HPDE6-E6E7 (cell line): Measurements from ENCODE around the gene HOXD9.

Source experiments
- DNase-seq: peaks from one replicate; pipeline ENCODE4 v3.0.0; 2011; ENCODE audit warnings: missing footprints; ENCODE audit errors: extremely low spot score

The HOXD9 gene

GRCh38 chr2:176124110-176124946 lies 1.8 kb downstream of the HOXD9 start:
- DNase-seq = no peak

GRCh38 chr2:176124947-176125771 lies 2.6 kb downstream of the HOXD9 start:
- no peak for DNase-seq

DNA sequence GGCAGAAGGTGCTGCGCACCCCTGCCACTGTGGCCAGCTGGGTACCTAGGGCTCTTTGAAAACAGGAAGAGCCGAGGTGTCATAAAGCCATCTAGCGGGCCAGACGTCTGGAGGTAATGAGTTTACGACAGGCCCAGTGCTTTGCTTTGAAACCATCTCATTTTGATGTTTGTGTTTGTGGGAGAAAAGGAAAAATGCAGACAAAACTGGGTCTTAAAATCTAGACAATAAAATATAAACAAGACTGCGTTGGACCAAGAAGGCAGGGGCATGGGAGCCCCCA lies 3.2 kb downstream of the HOXD9 start:
- DNase-seq = no peak

- DNase-seq = no peak
Observed at GRCh38 chr2:176126929-176127773, 4.6 kb downstream of the HOXD9 start.

DNA sequence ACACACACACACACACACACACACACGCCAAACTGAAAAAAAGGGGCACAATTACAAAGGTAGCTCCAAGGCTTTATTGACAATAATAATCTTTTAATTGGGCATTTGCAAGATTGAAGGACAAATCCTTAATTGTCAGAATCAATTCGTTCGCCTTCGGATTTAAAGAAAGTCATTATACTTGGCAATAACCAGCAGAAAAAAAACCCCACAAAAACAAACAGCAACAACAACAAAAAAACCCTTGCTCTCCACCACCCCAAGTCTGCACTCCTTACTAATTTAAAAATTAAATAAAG lies 5.2 kb downstream of the HOXD9 start:
- no peak for DNase-seq

DNA sequence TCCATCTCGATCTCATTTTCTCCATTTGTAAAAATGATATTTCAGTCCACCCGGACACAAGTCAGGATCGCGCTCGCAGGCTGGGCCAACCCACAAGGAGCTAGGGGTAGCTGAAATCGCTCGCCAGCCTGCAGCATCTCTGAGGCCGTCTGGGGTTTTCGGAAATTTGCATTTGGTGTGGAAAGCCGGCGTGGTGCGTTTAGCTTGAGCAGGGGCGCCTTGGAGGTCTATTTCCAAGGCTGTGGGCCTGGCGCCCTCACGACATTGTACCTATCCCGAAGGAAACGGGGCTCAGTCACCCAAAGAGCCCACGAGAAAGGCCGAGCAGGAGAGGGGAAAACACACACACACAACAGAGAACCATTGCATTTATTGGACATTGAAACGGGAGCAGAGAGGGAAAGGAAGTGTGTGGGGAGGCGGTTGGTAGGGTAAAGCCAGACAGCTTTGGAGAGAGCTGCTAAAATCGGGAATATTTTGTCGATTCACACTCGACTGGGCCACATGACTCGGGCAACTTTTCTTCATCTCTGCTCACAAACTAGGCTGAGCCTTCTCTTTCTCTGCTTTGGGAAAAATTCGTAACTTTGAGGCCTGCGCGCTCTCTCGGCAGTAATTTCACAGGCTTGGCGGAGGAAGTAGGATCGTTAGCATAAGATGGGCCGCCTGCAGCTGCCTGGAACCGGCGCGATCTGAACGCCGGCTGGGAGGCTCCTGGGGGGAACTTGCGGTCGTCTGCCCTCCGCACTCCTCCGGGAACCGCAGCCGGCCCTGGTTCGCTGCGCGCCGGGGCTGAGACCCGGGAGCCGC lies 5.9 kb downstream of the HOXD9 start:
- no peak for DNase-seq

DNA sequence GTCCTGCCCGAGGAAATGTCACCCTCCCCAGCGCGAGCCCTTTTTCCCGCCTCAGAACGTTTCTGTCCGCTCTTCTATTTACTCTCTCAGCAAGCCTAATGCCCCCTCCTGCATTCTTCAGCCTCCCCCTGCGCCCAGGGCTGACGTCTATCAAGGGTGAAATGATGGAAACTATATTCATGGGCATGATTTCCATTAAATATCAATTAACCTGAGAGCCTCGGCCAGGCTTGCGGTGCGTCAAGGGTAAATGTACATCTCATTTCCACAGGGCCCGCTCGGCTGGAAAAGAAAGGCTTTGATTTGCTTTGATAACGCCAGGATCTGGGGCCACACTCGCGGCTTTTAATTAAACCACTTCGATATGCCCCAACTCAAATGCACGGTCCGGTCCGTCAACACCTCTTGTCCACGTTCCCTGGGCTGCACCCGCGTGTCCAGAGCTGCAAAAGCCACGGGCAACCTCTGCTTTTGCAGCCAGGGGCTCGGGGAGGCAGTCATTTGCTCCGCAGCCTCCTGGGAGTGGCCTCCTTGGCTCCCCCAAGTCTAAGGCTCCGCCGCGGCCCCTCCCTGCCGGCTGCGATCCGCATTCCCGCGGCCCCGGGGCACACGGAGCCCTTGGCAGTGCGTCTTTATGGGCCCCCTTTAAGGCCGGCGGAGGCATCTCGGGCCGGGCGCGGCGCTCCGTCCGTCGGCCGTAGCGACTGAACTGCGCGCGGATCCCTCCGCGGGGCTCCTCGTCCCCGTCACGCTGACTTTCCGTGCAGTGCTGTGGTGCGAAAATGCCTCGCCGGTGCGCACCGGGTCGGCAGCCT lies 6.7 kb downstream of the HOXD9 start, which contains the start of gene HOXD8:
Gene HOXD8, plus strand, starts transcription at position 724 of the 815 bp plus-strand sequence. CDS start 662 bp downstream, outside the sequence.
- no peak for DNase-seq

DNA sequence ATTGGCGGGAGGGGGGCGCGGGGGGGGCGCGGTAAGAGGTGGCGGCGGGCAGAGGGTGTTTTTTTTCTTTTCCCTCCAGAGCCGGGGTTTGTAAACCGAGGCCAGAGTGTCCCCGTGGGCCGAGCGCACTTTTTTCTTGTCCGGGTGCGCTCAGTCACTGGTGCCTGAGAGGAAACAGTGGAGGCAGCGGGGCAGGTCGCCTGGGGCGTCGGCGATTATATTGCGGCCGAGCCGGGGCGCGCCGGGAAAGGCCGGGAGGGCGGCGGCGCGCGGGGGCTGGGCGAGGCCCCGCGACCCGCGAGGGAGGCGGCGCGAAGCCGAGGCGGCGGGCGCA lies 7.3 kb downstream of the HOXD9 start:
- DNase-seq = no peak

GRCh38 chr2:176130147-176130956 lies 7.8 kb downstream of the HOXD9 start:
- no peak for DNase-seq

GRCh38 chr2:176130957-176131847 lies 8.7 kb downstream of the HOXD9 start:
- no peak for DNase-seq

DNA sequence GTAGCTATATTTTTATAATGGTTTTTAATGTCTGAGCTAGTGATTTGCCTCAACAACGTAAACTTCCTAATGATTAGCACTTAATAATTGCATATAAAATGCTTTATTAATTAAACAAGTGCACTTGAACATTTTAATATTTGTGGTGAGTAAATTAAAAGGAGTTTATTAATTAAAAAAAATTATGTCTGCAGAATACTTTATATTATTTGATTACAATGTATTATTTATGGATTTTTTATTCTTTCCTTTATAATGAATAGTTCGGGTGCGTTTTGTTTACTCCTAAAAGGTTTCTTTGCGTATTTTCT lies 9.3 kb downstream of the HOXD9 start:
- DNase-seq = no peak

DNA sequence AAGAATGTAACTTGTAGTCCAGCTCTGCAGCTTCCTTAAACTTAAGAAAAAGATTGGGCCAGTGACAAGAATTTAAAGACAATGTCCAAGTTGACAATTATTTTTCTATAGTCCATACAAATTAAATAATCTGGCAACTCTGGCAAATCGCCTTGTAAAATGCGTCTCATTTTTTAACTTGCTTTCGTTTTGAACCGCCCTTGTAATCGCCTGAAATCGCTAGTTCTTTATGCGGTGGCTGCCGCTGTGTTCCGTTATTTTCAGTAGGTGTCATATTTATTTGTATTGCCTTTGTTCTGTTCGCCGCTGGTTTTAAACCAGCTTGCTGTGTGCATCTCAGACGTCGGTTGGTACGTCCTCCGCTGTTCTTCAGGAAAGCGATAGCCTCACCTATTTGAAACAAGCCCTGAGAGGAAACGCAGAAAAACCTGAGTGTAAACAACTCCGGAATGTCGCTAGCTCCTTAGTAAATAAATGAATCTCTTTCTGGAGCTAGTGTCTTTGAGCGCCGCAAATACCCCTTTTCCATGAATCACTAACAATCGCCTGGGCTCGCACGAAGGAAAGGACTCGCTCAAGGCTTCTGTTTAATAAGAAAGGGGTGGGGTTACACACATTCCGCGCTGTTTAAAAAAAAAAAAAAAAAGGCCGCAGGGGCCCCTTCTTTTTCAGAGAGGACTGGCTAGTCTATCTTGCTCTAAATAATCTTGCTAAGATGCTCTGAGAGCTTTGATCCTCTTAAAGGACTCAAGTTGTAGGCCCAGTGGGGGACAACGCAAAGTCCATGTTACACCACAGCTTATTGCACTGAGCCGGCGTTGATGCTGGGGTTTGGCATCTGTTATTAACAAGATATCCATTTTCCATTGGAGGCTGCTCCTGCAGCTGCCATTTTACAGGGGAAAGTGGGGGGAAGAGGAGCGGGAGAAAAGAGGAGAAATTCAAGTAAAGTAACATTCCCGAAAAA lies 10.0 kb downstream of the HOXD9 start:
- DNase-seq = no peak

GRCh38 chr2:176133389-176133788 lies 10.9 kb downstream of the HOXD9 start:
- no peak for DNase-seq

GRCh38 chr2:176134035-176134434 lies 11.5 kb downstream of the HOXD9 start:
- DNase-seq = no peak

GRCh38 chr2:176135035-176135440 lies 12.5 kb downstream of the HOXD9 start:
- DNase-seq = no peak

- no peak for DNase-seq
Observed at GRCh38 chr2:176136374-176137251, 14.1 kb downstream of the HOXD9 start.

GRCh38 chr2:176137252-176137580 lies 14.7 kb downstream of the HOXD9 start:
- no peak for DNase-seq
